Measurements from ENCODE around the gene TAC3. TPM values are rescaled to one million over a fixed set of nuclear protein-coding genes. Genes with fewer than 3 reads are reported as not detected.
"Not testable (repeated sequence)": the region's sequence is repeated elsewhere in the genome, so short reads cannot be mapped to it uniquely, and the experiment has no call there.

TAC3 gene
- polyA plus RNA-seq, 1 experiment, result not detected

DNA sequence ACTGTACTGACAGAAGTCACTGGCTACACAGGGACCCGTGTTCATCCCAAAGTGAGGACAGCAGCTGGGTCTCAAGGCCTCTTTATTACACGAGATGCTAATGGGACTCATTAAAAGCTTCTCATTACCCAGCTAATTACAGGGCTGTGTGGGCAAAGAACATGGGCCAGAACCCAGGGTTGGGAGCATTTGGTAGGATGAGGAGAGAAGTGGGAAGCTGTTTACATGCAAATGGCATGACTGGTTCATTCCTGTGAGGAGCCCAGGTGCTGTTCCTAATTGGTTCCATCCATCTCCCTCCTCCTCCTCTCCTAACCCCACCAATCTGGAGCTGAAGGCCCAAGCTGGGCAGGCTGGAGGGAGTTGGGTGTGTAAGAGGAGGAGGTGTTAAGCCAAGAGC, 8.9 kb upstream of the TAC3 start:
- H3K4me3 ChIP-seq (ENCODE audit: low read depth, low read length), result no peak overlapping the region
- DNase-seq (ENCODE audit: low read depth), result no peak
- H3K36me3 ChIP-seq (ENCODE audit: control insufficient read depth, insufficient read depth, low read length), result no peaks in the 10 kb centered on the region
- TF ChIP-seq, protein P1, sequence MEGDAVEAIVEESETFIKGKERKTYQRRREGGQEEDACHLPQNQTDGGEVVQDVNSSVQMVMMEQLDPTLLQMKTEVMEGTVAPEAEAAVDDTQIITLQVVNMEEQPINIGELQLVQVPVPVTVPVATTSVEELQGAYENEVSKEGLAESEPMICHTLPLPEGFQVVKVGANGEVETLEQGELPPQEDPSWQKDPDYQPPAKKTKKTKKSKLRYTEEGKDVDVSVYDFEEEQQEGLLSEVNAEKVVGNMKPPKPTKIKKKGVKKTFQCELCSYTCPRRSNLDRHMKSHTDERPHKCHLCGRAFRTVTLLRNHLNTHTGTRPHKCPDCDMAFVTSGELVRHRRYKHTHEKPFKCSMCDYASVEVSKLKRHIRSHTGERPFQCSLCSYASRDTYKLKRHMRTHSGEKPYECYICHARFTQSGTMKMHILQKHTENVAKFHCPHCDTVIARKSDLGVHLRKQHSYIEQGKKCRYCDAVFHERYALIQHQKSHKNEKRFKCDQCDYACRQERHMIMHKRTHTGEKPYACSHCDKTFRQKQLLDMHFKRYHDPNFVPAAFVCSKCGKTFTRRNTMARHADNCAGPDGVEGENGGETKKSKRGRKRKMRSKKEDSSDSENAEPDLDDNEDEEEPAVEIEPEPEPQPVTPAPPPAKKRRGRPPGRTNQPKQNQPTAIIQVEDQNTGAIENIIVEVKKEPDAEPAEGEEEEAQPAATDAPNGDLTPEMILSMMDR (IDR thresholded peaks at IDR 0.05; ENCODE audit: insufficient read depth, low read depth, low read length), result no peak
- CTCF ChIA-PET, result interaction anchor here (0.6 to 5.1 kb wide), 4 partner anchors 12 to 38 kb away, joined by 3 to 32 read pairs (median 6); partner anchors contain the start of gene ZBTB39
- POLR2A ChIA-PET, result no interaction called here
- H3K27me3 ChIP-seq (ENCODE audit: control insufficient read depth, insufficient read depth, low read length), result peaks cover 23% of the 10 kb centered on the region

GRCh38 chr12:57022324-57022723, 6.0 kb upstream of the TAC3 start:
- POLR2A ChIA-PET; H3K4me3 ChIP-seq (ENCODE audit: low read depth, low read length); H3K36me3 ChIP-seq (ENCODE audit: control insufficient read depth, insufficient read depth, low read length); DNase-seq (ENCODE audit: low read depth): not testable (repeated sequence)
- peaks cover 13% of the 10 kb centered on the region for H3K27me3 ChIP-seq (ENCODE audit: control insufficient read depth, insufficient read depth, low read length)
- CTCF ChIA-PET, result interaction anchor here (1.0 to 1.7 kb wide), 4 partner anchors 14 to 264 kb away, joined by 3 to 7 read pairs (median 5); no protein-coding TSS in a partner anchor

- no peak for DNase-seq (ENCODE audit: low read depth)
- ChIA-PET CTCF (interaction anchor here (0.7 to 2.6 kb wide), 4 partner anchors 9 to 15 kb away, joined by 3 to 16 read pairs (median 4); no protein-coding TSS in a partner anchor), POLR2A (no interaction called here)
- TF ChIP-seq, protein P1 (IDR thresholded peaks at IDR 0.05; ENCODE audit: insufficient read depth, low read depth, low read length), result no peak
- Histone ChIP-seq H3K27me3 (ENCODE audit: control insufficient read depth, insufficient read depth, low read length) (peaks cover 14% of the 10 kb centered on the region), H3K36me3 (ENCODE audit: control insufficient read depth, insufficient read depth, low read length) (no peaks in the 10 kb centered on the region), H3K4me3 (ENCODE audit: low read depth, low read length) (no peak overlapping the region)
These were observed 3.8 kb upstream of the TAC3 start for GRCh38 chr12:57019983-57020719.

DNA sequence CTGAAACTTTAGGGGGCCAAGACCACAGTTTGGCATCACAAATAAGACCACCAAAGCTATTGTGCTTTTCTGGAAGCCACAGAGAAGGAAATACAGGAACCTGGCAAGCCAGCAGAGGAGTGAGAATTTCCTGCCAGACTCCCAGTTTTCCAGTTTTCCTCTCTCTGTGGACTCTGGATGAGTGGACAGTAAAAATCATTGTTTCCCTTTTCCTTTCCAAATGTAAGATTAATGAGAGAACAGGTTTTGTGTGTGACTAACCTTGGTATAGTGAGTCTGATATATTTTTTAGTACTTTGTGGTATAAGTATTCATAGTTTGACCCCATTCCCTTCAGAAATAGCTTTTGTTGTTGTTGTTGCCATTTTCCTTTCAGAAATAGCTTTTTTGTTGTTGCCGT, 2.6 kb upstream of the TAC3 start:
- ChIA-PET POLR2A (no interaction called here), CTCF (interaction anchor here (1.4 to 2.6 kb wide), 3 partner anchors 11 to 50 kb away, joined by 3 to 16 read pairs (median 6); no protein-coding TSS in a partner anchor)
- TF ChIP-seq, protein P1 (IDR thresholded peaks at IDR 0.05; ENCODE audit: insufficient read depth, low read depth, low read length), result no peak
- no peak overlapping the region for H3K4me3 ChIP-seq (ENCODE audit: low read depth, low read length)
- no peak for DNase-seq (ENCODE audit: low read depth)
- H3K36me3 ChIP-seq (ENCODE audit: control insufficient read depth, insufficient read depth, low read length), result no peaks in the 10 kb centered on the region
- peaks cover 21% of the 10 kb centered on the region for H3K27me3 ChIP-seq (ENCODE audit: control insufficient read depth, insufficient read depth, low read length)

DNA sequence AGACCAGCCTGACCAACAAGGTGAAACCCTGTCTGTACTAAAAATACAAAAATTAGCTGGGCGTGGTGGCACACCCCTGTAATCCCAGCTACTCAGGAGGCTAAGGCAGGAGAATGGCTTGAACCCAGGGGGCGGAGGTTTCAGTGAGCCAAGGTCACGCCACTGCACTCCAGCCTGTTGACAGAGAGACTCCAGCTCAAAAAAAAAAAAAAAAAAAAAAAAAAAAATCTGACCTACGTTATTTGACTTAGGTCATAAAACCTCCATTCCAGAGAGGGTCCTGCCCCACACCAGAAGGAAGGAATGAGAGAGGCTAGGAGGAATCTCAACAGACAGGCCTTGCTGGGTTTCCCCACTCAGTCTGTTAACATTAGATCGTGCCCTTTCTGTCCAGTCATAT, 2.0 kb upstream of the TAC3 start:
- DNase-seq (ENCODE audit: low read depth); POLR2A ChIA-PET: not testable (repeated sequence)

GRCh38 chr12:57012600-57013465, 3.5 kb downstream of the TAC3 start:
- no peak overlapping the region for H3K4me3 ChIP-seq (ENCODE audit: low read depth, low read length)
- TF ChIP-seq, protein P1 (IDR thresholded peaks at IDR 0.05; ENCODE audit: insufficient read depth, low read depth, low read length), result no peak
- ChIA-PET CTCF (interaction anchor here (0.6 to 1.2 kb wide), 2 partner anchors 14 to 50 kb away, joined by 3 to 5 read pairs; no protein-coding TSS in a partner anchor), POLR2A (no interaction called here)
- H3K36me3 ChIP-seq (ENCODE audit: control insufficient read depth, insufficient read depth, low read length), result no peaks in the 10 kb centered on the region
- peaks cover 36% of the 10 kb centered on the region for H3K27me3 ChIP-seq (ENCODE audit: control insufficient read depth, insufficient read depth, low read length)
- no peak for DNase-seq (ENCODE audit: low read depth)

More for the DNA sequence above, 2.0 kb upstream of the TAC3 start:
- H3K27me3 ChIP-seq (ENCODE audit: control insufficient read depth, insufficient read depth, low read length), result peaks cover 25% of the 10 kb centered on the region
- not testable (repeated sequence) for H3K4me3 ChIP-seq (ENCODE audit: low read depth, low read length); H3K36me3 ChIP-seq (ENCODE audit: control insufficient read depth, insufficient read depth, low read length)
- CTCF ChIA-PET, result interaction anchor here (1.4 to 2.6 kb wide), 4 partner anchors 10 to 51 kb away, joined by 3 to 16 read pairs (median 5); no protein-coding TSS in a partner anchor
